ENCODE data around the gene KCNQ4. TPM values are rescaled to one million over a fixed set of nuclear protein-coding genes. Genes with fewer than 3 reads are reported as not detected.

The KCNQ4 gene
- under 1 TPM; 0.67 to 0.88 (median 0.70) TPM for polyA plus RNA-seq

DNA sequence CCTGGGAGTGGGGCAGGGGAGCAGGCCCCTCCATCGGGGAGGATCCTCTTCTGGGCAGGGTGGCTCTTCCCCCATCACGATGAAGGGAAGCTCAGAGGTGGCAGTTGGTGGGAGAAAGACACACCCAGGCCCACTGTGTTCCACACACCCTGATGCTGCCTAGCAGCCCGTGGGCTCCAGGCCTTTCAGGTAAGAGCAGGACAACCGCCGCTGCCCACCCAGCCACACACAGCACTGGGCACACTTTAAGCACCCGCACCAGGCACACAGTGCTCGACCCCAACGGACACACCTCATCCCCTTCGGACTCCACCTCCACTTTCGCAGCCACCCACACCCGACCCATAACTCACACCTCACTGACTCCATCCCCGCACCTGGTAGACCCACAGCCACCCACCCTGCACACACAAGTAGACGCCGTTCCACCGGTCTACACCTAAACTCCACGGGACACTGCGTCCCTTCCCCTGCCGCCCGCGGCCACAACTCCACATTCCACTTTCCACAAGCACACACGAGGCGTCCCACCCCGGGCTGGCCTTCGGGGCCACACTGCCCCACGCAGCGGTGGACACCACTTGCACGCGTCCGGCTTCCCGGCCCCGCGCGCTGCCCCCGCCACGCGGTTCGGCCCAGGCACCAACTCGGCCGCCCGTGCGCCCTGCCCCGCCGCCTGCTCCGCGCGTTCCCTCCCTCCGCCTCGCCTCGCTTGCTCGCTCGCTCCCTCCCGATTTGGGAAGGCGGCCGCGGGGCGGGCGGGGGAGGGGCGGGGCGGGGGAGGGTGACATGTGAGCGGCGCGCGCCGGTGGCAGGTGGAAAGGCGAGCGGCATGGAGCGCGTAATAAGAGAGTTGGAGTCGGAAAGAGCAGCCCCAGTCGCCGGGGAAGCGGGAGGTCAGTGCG is at the start of gene KCNQ4:
KCNQ4 (plus strand) TSS at position 787 of the 905 bp plus-strand sequence. CDS start 307 bp downstream, outside the sequence.
- 3 to 6% (median 4%) methylated on average over 63 to 71 of the region's 73 CpGs for whole genome bisulfite sequencing, 3 donors
- no peak within 1 kb of the TSS for H3K27ac ChIP-seq (ENCODE audit: low read depth, low read length)

GRCh38 chr1:40734882-40735628 is 48.5 kb upstream of the KCNQ4 start:
- WGBS, 3 donors: 90 to 93% (median 91%) methylated on average over 8 of the region's 8 CpGs
- H3K27ac ChIP-seq (ENCODE audit: low read depth, low read length): no peak overlapping the region

- H3K27ac ChIP-seq (ENCODE audit: low read depth, low read length): no peak overlapping the region
Observed at GRCh38 chr1:40736085-40736531, 47.5 kb upstream of the KCNQ4 start.

DNA sequence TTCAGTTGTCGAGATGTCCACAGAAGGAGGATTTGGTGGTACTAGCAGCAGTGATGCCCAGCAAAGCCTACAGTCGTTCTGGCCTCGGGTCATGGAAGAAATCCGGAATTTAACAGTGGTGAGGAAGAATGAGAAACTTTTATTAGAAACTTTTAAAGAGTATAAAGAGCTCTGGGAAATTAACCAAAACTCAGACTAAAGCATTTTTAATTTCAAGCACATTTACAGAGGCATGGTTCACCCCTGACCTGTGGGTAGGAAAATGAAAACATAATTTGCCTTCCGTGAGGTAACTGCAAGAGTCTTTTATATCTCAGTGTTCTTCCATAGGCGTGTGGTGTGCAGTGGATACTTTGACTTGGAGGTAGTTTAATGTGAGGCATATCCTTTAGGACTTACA is 44.8 kb upstream of the KCNQ4 start:
- H3K27ac ChIP-seq (ENCODE audit: low read depth, low read length): no peak overlapping the region
- WGBS, 3 donors: 83 to 96% (median 94%) methylated on average over 6 of the region's 6 CpGs

GRCh38 chr1:40739455-40740008 is 44.1 kb upstream of the KCNQ4 start:
- 89 to 98% (median 94%) methylated on average over 3 of the region's 3 CpGs for WGBS, 3 donors
- no peak overlapping the region for H3K27ac ChIP-seq (ENCODE audit: low read depth, low read length)

DNA sequence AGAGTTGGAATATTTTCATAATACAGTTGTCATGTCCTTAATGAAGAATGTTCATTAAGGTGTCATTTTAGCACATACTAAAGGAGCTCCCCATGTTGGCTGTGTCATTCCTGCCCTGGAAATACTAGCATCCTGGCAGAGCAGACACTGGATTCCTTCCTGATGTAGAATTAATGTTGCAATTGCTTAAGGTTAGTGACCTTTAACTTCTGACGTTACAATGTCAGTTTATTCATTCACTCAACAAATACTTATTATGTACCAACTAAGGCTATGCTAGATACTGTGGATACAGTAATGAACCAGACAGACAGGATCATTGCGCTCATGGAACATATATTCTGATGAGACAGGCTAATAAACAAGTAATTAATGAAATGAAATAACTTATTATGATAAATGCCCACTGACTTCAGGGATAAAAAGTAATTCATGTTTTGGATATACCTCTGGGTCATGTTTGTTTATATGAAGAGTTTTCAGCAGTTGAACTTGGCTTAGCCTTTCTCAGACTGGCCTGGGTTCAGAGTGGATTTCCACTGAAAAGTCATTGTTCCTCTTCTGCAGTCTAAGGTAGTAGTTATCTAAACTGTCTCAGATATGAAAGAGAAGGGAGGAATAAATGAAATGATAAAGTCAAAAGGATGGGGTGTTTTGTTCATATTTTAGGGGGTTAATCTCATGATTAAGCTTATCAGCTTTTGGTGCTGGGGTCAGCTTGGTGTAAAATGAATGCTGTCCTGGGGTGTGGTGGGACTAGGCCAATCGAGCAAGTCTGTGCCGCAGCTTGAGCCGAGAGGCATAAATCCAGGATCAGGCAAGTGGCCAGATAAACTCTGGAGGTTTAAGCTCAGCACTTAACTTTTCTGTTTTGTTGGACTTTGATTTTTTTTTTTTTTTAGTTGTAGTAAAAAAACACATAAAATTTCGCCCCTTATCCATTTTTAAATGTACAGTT is 43.3 kb upstream of the KCNQ4 start:
- H3K27ac ChIP-seq (ENCODE audit: low read depth, low read length): no peak overlapping the region
- WGBS, 3 donors: 53 to 65% (median 61%) methylated on average over 6 of the region's 6 CpGs

DNA sequence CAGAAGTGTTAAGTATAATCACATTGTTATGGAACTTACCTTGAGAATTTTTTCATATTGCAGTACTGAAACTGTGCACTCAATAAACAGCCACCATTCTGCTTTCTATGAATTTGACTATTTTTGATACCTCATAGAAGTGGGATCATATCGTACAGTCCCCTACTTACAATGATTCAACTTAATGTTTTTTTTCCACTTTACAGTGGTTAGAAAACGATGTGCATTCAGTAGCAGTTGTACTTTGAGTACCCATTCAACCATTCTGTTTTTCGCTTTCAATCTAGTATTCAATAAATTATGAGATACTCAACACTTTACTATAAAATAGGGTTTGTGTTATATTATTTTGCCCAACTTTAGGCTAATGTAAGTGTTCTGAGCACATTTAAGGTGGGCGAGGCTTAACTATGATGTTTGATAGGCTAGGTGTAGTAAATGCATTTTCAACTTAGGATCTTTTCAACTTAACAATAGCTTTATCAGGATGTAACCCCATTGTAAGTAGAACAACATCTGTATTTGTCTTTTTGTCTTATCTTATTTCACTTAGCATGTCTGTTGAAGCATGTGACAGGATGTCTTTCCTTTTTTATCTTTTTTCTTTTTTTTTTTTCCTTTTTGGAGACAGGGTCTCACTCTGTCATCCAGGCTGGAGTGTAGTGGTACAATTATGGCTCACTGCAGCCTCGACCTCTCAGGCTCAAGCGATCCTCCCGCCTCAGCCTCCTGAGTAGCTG is 42.4 kb upstream of the KCNQ4 start:
- WGBS, 3 donors: 91 to 95% (median 94%) methylated on average over 7 of the region's 7 CpGs
- no peak overlapping the region for H3K27ac ChIP-seq (ENCODE audit: low read depth, low read length)

GRCh38 chr1:40742363-40743061 is 41.1 kb upstream of the KCNQ4 start:
- H3K27ac ChIP-seq (ENCODE audit: low read depth, low read length): no peak overlapping the region
- WGBS, 3 donors: 82 to 89% (median 83%) methylated on average over 3 of the region's 3 CpGs

DNA sequence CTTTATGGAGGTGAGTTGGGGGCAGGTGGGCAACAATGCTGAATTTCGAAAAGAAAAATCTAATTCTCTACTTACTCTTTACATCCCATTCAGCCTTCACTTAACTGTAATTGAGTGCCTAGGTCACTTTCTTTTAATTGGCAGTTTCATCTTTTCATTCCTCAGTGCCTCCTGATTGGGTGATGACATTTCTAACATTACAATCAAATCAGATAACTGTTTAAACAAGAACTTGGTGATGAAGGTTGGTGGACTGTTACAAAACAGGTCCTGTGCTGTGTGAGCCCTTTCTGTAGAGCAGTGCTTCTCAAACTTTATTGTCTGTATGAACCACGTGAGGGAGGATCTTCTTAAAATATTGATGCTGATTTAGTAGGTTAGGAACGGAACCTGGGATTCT is 40.1 kb upstream of the KCNQ4 start:
- WGBS, 3 donors: 89 to 96% (median 95%) methylated on average over 3 of the region's 3 CpGs
- no peak overlapping the region for H3K27ac ChIP-seq (ENCODE audit: low read depth, low read length)

GRCh38 chr1:40743860-40744259 is 39.7 kb upstream of the KCNQ4 start:
- 97 to 99% (median 98%) methylated on average over 3 of the region's 3 CpGs for WGBS, 3 donors
- no peak overlapping the region for H3K27ac ChIP-seq (ENCODE audit: low read depth, low read length)

- WGBS, 3 donors: 48 to 65% (median 50%) methylated on average over 1 of the region's 1 CpG
- no peak overlapping the region for H3K27ac ChIP-seq (ENCODE audit: low read depth, low read length)
Observed at GRCh38 chr1:40745176-40745575, 38.4 kb upstream of the KCNQ4 start.

DNA sequence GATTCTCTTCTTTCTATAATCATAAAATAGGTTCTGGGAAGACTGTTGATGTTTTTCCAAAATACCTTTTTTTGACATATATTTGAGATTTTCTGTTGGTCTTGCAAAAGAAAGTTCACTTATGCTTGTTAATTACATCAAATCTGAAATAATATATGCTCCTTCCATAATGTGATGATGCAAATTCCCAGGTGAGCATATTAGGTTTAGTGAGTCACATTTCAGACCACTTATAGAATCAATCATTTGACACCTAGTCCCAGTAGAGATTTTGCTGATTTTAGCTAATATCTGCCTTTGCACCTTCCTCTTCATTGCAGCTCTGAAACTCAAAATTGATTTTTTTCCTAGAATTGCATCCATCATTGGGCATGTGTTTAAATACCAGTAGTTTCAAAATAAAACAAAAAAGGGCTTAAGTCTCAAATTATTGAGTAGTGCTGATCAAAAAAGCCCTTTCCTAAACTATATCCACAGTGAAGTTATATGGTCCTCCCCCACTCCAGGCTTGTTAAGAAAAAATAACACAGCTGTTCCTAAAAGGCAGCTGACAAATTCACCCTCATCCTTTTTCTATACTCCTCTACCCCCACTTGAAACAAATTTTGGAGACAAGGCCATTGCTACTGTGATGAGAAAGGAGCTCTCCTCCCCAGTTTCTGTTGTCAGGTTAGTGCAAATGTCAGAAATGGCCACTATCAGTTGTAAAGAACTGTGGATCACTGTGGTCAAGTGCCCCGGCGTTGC is 37.1 kb upstream of the KCNQ4 start:
- WGBS, 3 donors: 90 to 95% (median 91%) methylated on average over 2 of the region's 2 CpGs
- no peak overlapping the region for H3K27ac ChIP-seq (ENCODE audit: low read depth, low read length)

DNA sequence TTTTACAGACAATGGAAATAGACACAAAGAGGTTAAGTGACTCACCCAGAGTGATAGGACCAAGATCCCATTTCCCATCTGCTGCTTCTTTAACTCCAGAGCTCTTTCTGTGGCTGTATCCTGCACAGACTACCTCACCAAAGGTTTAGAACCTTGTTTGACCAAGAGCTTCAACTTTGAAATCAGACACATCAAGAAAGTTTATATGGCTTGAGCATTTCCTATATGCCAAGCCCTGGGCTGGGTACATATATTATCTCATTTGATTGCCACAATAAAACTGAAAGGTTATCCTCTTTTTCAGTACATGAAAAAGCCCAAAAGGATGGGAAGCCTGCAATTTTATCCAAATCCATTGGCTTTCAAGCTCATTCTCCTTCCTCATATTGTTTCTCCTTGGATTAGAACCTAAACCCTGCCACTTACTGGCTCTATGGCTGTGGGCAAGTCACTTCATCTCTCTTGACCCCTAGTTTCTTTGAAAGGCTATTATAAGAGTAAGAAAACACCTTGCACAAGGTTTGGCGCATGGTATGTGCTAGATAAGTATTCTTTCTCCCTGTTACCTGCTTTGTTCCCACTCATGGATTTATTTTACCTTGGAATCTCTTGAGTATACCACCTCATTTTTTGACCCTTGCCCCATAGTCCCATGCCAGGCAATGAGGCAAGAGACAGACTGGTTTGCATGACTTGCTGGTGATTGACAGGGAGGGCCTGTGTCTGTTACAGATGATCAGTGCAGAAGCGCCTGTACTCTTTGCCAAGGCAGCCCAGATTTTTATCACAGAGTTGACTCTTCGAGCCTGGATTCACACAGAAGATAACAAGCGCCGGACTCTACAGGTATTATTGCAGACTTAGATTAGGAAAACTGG is 34.5 kb upstream of the KCNQ4 start:
- H3K27ac ChIP-seq (ENCODE audit: low read depth, low read length): no peak overlapping the region
- WGBS, 3 donors: 82 to 94% (median 93%) methylated on average over 5 of the region's 5 CpGs

- H3K27ac ChIP-seq (ENCODE audit: low read depth, low read length): no peak overlapping the region
- 65 to 97% (median 93%) methylated on average over 3 of the region's 3 CpGs for WGBS, 3 donors
Observed at GRCh38 chr1:40749817-40750216, 33.8 kb upstream of the KCNQ4 start.

DNA sequence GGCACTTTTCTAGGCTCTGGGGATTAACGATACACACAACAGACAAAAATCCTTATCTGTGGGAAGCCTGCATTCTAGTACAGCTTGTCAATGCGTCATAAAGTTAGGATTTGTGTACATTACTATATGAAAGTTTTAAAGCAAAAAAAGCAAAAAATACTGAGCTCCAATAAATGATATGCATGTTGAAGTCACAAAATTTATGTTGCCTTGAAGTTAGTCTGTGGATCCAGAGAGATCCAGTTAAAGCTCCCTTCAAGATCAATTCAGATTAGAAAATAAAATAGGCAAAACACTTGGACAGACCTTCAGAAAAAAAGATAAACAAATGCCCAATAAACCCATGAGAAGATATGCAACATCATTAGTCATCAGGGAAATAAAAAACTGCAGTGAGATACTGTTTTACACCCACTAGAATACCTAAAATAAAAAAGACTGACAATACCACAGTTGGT is 33.1 kb upstream of the KCNQ4 start:
- 84 to 95% (median 91%) methylated on average over 2 of the region's 2 CpGs for WGBS, 3 donors
- H3K27ac ChIP-seq (ENCODE audit: low read depth, low read length): no peak overlapping the region
